ENCODE results near the gene GRK4.
"Not testable (repeated sequence)": the region's sequence is repeated elsewhere in the genome, so short reads cannot be mapped to it uniquely, and the experiment has no call there.

Gene GRK4

GRCh38 chr4:2954358-2955185 lies 8.8 kb upstream of the GRK4 start:
- peaks cover 52% of the 10 kb centered on the region for H3K36me3 ChIP-seq (replicated peaks; ENCODE audit: low read depth, low read length)
- no peak overlapping the region for H3K9ac ChIP-seq (ENCODE audit: low read length)
- H4K20me1 ChIP-seq (ENCODE audit: insufficient read depth, low read length) = peaks cover 41% of the 10 kb centered on the region
- H3K9me3 ChIP-seq (ENCODE audit: insufficient read depth, low read length) = no peaks in the 10 kb centered on the region
- TF ChIP-seq, protein P1, sequence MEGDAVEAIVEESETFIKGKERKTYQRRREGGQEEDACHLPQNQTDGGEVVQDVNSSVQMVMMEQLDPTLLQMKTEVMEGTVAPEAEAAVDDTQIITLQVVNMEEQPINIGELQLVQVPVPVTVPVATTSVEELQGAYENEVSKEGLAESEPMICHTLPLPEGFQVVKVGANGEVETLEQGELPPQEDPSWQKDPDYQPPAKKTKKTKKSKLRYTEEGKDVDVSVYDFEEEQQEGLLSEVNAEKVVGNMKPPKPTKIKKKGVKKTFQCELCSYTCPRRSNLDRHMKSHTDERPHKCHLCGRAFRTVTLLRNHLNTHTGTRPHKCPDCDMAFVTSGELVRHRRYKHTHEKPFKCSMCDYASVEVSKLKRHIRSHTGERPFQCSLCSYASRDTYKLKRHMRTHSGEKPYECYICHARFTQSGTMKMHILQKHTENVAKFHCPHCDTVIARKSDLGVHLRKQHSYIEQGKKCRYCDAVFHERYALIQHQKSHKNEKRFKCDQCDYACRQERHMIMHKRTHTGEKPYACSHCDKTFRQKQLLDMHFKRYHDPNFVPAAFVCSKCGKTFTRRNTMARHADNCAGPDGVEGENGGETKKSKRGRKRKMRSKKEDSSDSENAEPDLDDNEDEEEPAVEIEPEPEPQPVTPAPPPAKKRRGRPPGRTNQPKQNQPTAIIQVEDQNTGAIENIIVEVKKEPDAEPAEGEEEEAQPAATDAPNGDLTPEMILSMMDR (IDR thresholded peaks at IDR 0.05; ENCODE audit: low read depth, low read length) = no peak
- TF ChIP-seq EZH2phosphoT487 (IDR thresholded peaks at IDR 0.05; ENCODE audit: low read depth) = no peak
- peak overlapping the region; percentile 65 for H3K27ac ChIP-seq (ENCODE audit: low read length)
- no peak overlapping the region for H3K4me3 ChIP-seq (ENCODE audit: low read length)
- H3K27me3 ChIP-seq (ENCODE audit: low read depth, low read length) = no peaks in the 10 kb centered on the region
- peaks cover 17% of the 10 kb centered on the region for H3K4me1 ChIP-seq (ENCODE audit: low read length)
- H3K79me2 ChIP-seq (ENCODE audit: low read length) = peaks cover 48% of the 10 kb centered on the region
- H2AFZ ChIP-seq (ENCODE audit: low read depth, low read length) = no peak overlapping the region
- no peak overlapping the region for H3K4me2 ChIP-seq (ENCODE audit: low read length)

GRCh38 chr4:2955186-2956044 lies 8.0 kb upstream of the GRK4 start:
- H3K4me2 ChIP-seq (ENCODE audit: low read length); H2AFZ ChIP-seq (ENCODE audit: low read depth, low read length); H3K9me3 ChIP-seq (ENCODE audit: insufficient read depth, low read length); H3K27ac ChIP-seq (ENCODE audit: low read length); H3K4me3 ChIP-seq (ENCODE audit: low read length); H3K27me3 ChIP-seq (ENCODE audit: low read depth, low read length); H3K9ac ChIP-seq (ENCODE audit: low read length): not testable (repeated sequence)
- peaks cover 48% of the 10 kb centered on the region for H4K20me1 ChIP-seq (ENCODE audit: insufficient read depth, low read length)
- H3K36me3 ChIP-seq (replicated peaks; ENCODE audit: low read depth, low read length) = peaks cover 46% of the 10 kb centered on the region
- peaks cover 24% of the 10 kb centered on the region for H3K4me1 ChIP-seq (ENCODE audit: low read length)
- TF ChIP-seq, protein P1 (IDR thresholded peaks at IDR 0.05; ENCODE audit: low read depth, low read length) = peak; percentile 70
- H3K79me2 ChIP-seq (ENCODE audit: low read length) = peaks cover 53% of the 10 kb centered on the region

GRCh38 chr4:2958446-2958845 lies 4.9 kb upstream of the GRK4 start:
- Histone ChIP-seq H3K4me2 (ENCODE audit: low read length) (peak overlapping the region; percentile 33; the same call in 1 of the 2 replicates), H3K4me1 (ENCODE audit: low read length) (peaks cover 31% of the 10 kb centered on the region), H3K27ac (ENCODE audit: low read length) (no peak overlapping the region)

GRCh38 chr4:2960450-2960849 lies 2.9 kb upstream of the GRK4 start:
- Histone ChIP-seq H4K20me1 (ENCODE audit: insufficient read depth, low read length) (peaks cover 55% of the 10 kb centered on the region), H3K4me1 (ENCODE audit: low read length) (peaks cover 35% of the 10 kb centered on the region), H3K79me2 (ENCODE audit: low read length) (peaks cover 68% of the 10 kb centered on the region), H3K36me3 (replicated peaks; ENCODE audit: low read depth, low read length) (peaks cover 26% of the 10 kb centered on the region)
- H2AFZ ChIP-seq (ENCODE audit: low read depth, low read length); H3K4me2 ChIP-seq (ENCODE audit: low read length); H3K27me3 ChIP-seq (ENCODE audit: low read depth, low read length); H3K27ac ChIP-seq (ENCODE audit: low read length); H3K9ac ChIP-seq (ENCODE audit: low read length); H3K4me3 ChIP-seq (ENCODE audit: low read length); H3K9me3 ChIP-seq (ENCODE audit: insufficient read depth, low read length): not testable (repeated sequence)

More at GRCh38 chr4:2958446-2958845, 4.9 kb upstream of the GRK4 start:
- H4K20me1 ChIP-seq (ENCODE audit: insufficient read depth, low read length) = peaks cover 60% of the 10 kb centered on the region
- H3K36me3 ChIP-seq (replicated peaks; ENCODE audit: low read depth, low read length) = peaks cover 31% of the 10 kb centered on the region
- TF ChIP-seq, protein P1 (IDR thresholded peaks at IDR 0.05; ENCODE audit: low read depth, low read length) = no peak
- TF ChIP-seq EZH2phosphoT487 (IDR thresholded peaks at IDR 0.05; ENCODE audit: low read depth) = no peak
- H3K9ac ChIP-seq (ENCODE audit: low read length) = no peak overlapping the region
- H3K9me3 ChIP-seq (ENCODE audit: insufficient read depth, low read length) = no peaks in the 10 kb centered on the region
- no peaks in the 10 kb centered on the region for H3K27me3 ChIP-seq (ENCODE audit: low read depth, low read length)
- H2AFZ ChIP-seq (ENCODE audit: low read depth, low read length) = no peak overlapping the region
- H3K4me3 ChIP-seq (ENCODE audit: low read length) = no peak overlapping the region
- H3K79me2 ChIP-seq (ENCODE audit: low read length) = peaks cover 75% of the 10 kb centered on the region
